BE2C (cell line): ENCODE results near the gene PARD3.
"Not testable (repeated sequence)": the region's sequence is repeated elsewhere in the genome, so short reads cannot be mapped to it uniquely, and the experiment has no call there.

Source experiments
- DNase-seq: peaks from one replicate; pipeline ENCODE4 v3.0.0-alpha.2; 2020
- H3K27me3 ChIP-seq: fragments of 250-450 bp; sonication (Bioruptor Pico); 2 replicates; pipeline ENCODE4 v1.5.1; 2020; ENCODE audit warnings: mild to moderate bottlenecking
- H3K36me3 ChIP-seq: fragments of 250-450 bp; sonication (Bioruptor Pico); 2 replicates; pipeline ENCODE4 v1.5.1; 2020; ENCODE audit warnings: mild to moderate bottlenecking
- H3K4me1 ChIP-seq: fragments of 250-450 bp; sonication (Bioruptor Pico); 2 replicates; pipeline ENCODE4 v1.5.1; 2020
- H3K4me3 ChIP-seq: 2 replicates; pipeline ENCODE4 v1.5.1; 2011; ENCODE audit warnings: low read depth, low read length
- H3K9me3 ChIP-seq: fragments of 250-450 bp; sonication (Bioruptor Pico); 2 replicates; pipeline ENCODE4 v1.5.1; 2020
- TF ChIP-seq, protein P1 (sequence below): IDR thresholded peaks from 2 replicates; pipeline ENCODE4 v1.5.1; 2012; ENCODE audit warnings: mild to moderate bottlenecking, low read depth, low read length

PARD3 gene

GRCh38 chr10:34844448-34844847 is 29.4 kb upstream of the PARD3 start:
- no peak for DNase-seq
- H3K4me1 ChIP-seq: peaks cover 5% of the 10 kb centered on the region
- no peaks in the 10 kb centered on the region for H3K9me3 ChIP-seq
- H3K4me3 ChIP-seq: no peak overlapping the region
- H3K36me3 ChIP-seq: no peaks in the 10 kb centered on the region
- TF ChIP-seq, protein P1, sequence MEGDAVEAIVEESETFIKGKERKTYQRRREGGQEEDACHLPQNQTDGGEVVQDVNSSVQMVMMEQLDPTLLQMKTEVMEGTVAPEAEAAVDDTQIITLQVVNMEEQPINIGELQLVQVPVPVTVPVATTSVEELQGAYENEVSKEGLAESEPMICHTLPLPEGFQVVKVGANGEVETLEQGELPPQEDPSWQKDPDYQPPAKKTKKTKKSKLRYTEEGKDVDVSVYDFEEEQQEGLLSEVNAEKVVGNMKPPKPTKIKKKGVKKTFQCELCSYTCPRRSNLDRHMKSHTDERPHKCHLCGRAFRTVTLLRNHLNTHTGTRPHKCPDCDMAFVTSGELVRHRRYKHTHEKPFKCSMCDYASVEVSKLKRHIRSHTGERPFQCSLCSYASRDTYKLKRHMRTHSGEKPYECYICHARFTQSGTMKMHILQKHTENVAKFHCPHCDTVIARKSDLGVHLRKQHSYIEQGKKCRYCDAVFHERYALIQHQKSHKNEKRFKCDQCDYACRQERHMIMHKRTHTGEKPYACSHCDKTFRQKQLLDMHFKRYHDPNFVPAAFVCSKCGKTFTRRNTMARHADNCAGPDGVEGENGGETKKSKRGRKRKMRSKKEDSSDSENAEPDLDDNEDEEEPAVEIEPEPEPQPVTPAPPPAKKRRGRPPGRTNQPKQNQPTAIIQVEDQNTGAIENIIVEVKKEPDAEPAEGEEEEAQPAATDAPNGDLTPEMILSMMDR: no peak
- no peaks in the 10 kb centered on the region for H3K27me3 ChIP-seq

GRCh38 chr10:34843470-34843869 is 28.4 kb upstream of the PARD3 start:
- not testable (repeated sequence) for H3K9me3 ChIP-seq, DNase-seq, H3K4me1 ChIP-seq, H3K4me3 ChIP-seq, H3K36me3 ChIP-seq, H3K27me3 ChIP-seq

- peak; percentile 18 for DNase-seq
- H3K4me3 ChIP-seq: no peak overlapping the region
- TF ChIP-seq, protein P1: no peak
Observed at GRCh38 chr10:34838366-34838900, 23.3 kb upstream of the PARD3 start.

DNA sequence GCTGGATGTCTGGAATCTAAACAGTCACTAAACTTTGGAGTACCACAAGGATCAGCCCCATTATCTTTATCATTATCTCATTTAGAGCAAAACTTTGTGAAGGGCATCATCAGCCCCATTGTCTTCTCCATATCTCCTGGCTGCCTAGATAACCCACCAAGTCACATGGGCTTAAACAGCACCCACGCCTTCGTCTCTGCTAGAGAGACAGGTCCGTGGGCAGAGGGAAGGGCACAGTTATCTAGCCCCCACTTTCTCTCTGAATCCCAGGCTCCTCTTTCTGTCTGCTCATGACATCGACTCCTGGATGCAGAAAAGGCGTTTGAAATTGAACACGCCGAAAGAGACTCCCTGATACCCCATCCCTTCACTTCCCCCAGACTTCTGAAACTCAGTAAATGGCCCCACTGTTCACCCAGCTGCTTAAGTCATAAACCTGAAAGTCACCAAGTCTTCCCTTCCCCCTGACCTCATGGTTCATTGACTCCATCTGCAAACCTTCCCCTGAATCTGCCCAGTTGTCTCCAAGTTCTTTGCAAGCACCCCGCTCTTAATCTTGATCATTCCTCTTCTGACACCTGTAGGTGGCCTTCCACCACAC is 20.9 kb upstream of the PARD3 start:
- Histone ChIP-seq H3K9me3 (no peaks in the 10 kb centered on the region), H3K4me3 (no peak overlapping the region), H3K36me3 (no peaks in the 10 kb centered on the region), H3K4me1 (peaks cover 5% of the 10 kb centered on the region), H3K27me3 (no peaks in the 10 kb centered on the region)
- TF ChIP-seq, protein P1: no peak
- DNase-seq: no peak

More at GRCh38 chr10:34838366-34838900, 23.3 kb upstream of the PARD3 start:
- Histone ChIP-seq H3K36me3 (no peaks in the 10 kb centered on the region), H3K27me3 (no peaks in the 10 kb centered on the region), H3K4me1 (peaks cover 5% of the 10 kb centered on the region), H3K9me3 (no peaks in the 10 kb centered on the region)

DNA sequence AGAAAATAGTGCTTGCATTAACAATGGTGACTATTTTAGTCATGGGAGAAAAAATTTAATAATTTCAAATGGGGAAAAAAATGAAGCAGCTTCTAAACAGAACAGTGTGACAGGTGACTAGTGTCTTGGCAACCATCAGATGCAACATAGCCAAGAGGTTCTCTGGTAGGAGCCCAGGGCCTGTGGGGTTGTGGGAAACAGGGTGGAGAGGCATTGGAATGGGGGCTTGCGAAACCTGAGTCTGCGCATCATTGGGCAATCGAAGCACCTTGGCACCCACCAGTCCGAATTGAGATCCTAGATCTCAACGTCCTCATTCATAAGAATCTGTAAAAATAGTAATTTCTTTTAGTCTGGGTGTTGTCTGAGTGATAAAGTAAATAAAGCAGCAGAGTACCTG is 19.2 kb upstream of the PARD3 start:
- TF ChIP-seq, protein P1: no peak
- no peak for DNase-seq

DNA sequence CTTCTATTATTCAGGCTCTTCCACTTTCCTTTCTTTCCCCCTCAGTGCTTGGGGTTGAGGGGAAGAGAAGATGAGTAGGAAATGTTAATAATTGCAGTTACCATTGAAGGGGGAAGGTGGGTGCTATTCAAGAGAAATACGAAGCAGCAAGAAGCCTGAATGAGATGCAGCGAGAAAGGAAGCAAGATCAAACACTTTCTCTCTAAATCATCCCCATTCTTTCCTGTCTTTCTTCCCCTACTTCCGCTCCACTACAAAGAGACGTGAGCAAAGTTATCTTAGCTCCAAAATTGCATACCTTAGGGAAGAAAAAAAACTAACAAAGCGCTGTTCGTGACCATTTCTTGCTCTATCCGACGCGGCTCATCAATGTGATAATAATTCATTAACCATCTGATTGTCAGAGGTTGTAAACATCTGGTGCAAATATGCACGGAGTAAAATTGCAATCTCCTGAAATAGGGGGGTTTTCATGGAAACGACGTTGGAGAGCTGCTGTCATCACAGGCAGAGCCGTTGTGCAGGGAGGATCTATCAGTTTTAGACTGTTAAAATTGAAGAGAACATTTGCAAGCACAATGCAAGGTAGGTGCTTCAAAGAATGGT is 15.2 kb upstream of the PARD3 start:
- TF ChIP-seq, protein P1: no peak
- Histone ChIP-seq H3K27me3 (no peaks in the 10 kb centered on the region), H3K4me3 (no peak overlapping the region), H3K9me3 (no peaks in the 10 kb centered on the region), H3K36me3 (no peaks in the 10 kb centered on the region), H3K4me1 (no peaks in the 10 kb centered on the region)
- no peak for DNase-seq

More for the DNA sequence above, 19.2 kb upstream of the PARD3 start:
- H3K27me3 ChIP-seq: no peaks in the 10 kb centered on the region
- no peaks in the 10 kb centered on the region for H3K9me3 ChIP-seq
- H3K36me3 ChIP-seq: no peaks in the 10 kb centered on the region
- H3K4me3 ChIP-seq: no peak overlapping the region
- H3K4me1 ChIP-seq: peaks cover 5% of the 10 kb centered on the region
